ENCODE results near the gene FCN3.

Gene FCN3

DNA sequence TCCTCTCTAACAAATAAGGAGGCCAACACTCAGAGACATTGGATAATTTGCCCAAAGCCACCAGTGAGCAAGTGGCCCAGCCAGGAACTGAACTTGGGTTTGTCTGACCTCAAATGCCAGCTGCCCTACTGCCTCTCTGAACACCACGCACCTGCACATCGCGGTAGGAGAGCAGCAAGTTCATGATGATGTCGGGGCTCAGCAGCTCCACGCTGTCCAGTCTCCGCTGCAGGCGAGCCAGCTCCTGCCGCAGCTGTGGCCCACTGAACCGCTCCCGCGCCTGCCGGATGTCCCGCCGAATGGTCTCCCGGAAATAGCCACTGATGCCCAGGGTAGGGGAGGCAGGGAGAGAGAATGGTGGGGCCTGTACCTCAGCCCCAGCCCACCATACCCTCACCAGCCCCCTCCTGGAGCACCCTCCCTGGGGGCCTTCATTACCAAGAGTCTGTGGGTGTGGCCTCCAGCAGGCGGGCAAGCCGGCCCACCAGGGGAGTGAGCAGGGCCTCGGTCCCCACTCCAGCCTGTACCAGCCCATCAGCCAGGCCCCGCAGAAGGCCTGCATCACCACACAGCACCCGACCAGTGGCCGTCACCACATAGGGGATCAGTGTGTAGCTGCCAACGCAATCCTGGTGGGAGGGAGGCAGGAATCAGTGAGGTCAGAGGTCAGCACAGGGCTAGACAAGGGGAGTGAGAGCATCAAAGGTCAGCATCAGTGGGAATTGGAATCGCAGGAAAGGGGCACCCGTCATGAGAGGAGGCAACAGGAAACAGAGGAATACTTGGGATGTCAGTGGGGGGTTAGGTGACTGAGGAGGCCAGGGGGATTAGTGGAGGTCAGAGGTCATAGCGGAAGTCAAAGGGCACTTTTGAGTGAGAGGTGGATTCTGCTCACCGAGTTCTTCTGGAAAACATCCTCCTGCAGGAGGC lies 10.6 kb downstream of the FCN3 start:
- peak in 1 of 10 donors; percentile 57 for DNase-seq
- intact Hi-C loops (cut with DNase I) = loop anchor here (1.0 kb wide), 1 partner anchor 26 kb away; no protein-coding TSS in a partner anchor

- no peak for DNase-seq
- intact Hi-C loops (cut with DNase I) = no loop called here
Measured at GRCh38 chr1:27361553-27361952, 13.1 kb downstream of the FCN3 start.

DNA sequence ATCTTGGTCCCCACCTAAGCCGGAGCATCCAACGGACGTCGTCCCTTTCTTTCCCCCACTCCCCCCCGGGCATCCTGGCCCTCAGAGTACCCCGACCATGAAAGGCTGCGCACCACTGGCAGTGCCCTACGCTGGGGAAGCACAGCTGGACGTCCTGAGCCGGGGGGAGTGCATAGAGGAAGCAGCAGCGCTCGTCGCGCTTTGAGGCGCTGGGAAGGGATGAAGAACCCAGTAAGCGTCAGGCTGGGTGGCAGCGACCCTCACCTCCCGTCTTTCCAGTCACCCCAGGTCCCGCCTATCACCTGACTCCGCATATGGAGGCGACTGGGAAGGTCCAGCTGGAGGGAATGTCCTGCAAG lies 13.6 kb downstream of the FCN3 start:
- no peak for DNase-seq
- intact Hi-C loops (cut with DNase I) = no loop called here

DNA sequence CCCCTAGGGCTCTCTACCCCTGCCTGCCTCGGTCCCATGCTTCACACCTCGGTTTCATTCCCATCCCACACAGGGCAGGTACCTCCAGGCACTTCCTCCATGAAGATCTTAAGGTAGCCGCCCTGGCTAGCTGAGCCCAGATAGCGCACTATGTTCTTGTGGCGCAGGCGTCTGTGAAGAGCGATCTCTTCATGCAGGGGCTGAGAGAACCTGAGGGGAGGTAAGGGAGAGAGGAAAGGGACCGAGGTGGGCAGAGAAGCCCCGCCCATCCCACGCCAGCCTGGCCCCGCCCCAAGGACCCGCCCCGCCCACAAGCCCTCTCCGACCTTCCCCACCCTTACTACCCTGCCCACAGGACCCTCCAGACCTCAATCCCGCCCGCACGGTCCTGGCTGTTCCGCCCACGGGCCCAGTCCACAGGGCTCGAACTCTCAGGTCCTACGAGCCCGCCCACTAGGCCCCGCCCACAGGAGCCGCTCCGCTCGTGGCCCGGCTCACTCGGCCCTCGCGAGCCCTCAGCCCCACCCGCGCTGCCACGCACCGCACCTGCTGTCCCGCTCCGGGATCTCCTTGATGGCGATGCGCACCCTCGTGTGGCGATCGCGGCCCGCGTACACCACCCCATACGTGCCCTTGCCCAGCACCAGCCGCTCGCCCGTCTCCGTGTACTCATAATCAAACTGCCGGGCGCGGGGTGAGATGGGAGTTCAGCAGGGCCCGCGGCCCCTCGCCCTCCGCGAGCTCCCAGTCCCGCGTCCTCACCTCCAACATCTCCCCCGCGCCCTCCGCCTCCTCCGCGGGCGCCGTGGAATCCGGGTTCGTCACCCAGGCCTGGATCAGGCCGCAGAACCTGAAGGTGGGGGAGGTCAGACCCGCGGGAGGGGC lies 14.2 kb downstream of the FCN3 start:
- DNase-seq = peak in 1 of 10 donors; percentile 60
- intact Hi-C loops (cut with DNase I) = no loop called here

DNA sequence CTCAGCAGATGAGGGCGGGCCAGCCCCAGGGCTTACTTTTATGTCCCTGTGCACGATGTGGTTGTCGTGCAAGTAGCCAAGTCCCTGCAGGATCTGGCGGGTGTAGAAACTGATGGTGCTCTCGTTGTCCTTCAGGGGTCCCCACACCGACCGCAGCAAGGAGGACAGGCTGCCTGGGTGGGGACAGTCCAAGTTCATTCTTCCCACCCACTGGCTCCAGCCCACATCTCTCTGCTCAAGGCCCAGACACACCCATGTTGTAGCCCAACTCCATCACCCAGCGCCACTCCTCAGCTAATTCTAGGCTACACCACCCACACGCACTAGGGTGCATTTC lies 14.8 kb downstream of the FCN3 start:
- no peak for DNase-seq

GRCh38 chr1:27358928-27359313 lies 15.7 kb downstream of the FCN3 start:
- intact Hi-C loops (cut with DNase I) = no loop called here
- no peak for DNase-seq

More for the DNA sequence above, 14.8 kb downstream of the FCN3 start:
- intact Hi-C loops (cut with DNase I) = no loop called here

- intact Hi-C loops (cut with DNase I) = no loop called here
Measured at GRCh38 chr1:27358038-27358927, 16.3 kb downstream of the FCN3 start.

DNA sequence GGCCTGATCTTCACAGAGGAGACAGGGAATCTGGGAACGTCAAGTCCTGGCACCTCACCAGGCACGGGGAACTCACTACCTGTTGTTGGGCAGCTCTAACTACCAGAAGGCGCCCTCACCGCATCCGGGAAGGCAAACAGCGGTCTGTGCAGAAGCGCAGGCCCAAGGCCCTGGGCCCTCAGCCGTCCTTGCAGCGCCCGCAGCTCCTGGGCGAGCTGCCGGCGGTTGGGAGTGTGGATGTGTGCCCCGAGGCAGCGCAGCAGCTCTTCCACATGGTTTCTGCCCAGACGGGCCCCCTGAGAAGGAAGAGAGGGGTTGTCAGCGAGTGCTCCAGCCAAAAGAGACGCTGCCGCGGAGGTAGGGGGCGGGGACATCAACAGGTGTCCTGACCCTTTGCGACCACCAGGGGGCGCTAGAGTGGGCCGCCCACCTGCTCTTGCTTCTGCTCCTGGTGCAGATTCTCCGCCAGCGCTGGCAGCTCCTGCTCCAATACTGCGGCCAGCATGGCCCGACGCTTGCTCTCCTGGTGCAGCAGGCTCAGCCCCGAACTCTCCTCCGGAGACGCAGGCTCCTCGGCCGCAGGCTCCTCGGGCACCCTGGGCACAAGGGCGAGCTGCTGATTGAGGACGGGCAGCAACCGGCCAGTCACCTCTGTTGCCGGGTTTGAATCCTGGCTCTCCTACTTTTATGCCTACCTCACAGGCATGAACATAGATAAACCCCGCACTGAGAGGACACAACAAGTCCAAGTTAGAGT lies 17.2 kb downstream of the FCN3 start:
- DNase-seq = peak in 8 of 10 donors; percentile 46 to 95 (median 64)
- intact Hi-C loops (cut with DNase I) = no loop called here

More at GRCh38 chr1:27358038-27358927, 16.3 kb downstream of the FCN3 start:
- peak in 1 of 10 donors; percentile 76 for DNase-seq

DNA sequence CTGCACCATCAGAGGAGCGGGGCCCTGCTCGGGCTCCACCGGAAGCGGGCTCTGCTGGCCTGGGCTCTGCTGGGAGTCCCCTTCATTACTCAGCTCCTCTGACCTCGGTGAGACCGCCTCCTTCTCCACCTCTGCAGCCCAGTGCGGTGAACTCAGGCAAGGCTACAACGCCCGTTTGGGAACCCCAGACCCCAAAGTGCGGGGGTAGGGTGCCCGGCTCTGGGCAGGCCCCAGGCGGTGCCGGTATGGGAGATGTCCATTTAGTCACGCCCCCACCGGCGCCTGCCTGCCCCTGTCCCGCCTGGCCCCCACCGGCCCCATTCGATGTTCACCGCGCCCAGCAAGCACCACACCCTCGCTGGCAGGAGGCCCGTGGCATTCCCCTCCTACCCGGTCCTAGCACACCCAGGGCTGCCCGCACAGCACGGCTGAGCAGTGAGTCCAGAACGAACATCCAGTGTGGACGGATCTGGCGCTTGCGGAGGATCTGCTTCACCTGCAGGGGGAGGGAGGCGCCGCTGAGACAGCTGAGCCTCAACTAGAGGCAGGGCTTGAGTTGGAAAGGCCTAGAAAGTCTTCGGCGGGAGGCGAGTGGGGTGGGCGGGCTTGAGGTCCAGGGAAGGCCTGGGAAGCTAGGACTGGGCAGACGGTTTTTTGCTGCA lies 17.9 kb downstream of the FCN3 start:
- no peak for DNase-seq
- intact Hi-C loops (cut with DNase I) = no loop called here

DNA sequence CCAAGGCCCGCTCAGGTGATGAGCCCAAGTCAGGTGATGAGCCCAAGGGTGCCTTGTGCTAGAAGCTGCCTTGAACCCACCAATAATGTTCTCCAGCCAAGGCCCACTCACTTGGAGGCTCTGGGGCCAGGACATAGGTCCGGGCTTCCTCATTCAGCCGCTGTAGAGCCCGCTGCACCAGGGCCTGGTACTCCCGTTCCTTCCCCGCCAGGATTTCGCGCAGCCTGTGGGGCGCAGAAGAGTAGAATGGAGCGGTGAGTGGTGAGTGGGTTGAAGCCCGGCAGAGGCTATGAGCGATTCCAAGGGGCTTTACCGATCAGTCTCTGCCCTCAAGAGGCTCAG lies 18.4 kb downstream of the FCN3 start:
- intact Hi-C loops (cut with DNase I) = no loop called here

DNA sequence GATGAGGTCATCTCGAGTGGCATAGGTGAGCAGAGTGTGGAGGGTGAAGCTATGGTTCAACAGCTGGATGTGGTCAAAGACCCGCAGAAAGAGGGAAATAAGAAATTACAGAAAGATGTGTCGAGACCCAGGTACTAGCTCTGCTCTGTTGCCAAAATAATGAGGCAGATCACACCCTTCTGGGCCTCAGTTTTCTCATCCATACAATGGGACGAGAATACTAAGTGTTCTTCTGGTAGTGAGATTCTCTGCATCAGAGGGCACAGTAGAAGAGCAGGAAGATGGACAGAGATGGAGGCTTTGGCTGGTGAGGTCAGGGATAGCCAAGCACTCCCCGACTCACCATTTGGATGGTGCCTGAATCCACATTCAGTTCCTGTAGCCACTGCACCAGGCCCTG lies 18.9 kb downstream of the FCN3 start:
- DNase-seq = no peak
- intact Hi-C loops (cut with DNase I) = no loop called here

More for the DNA sequence above, 18.4 kb downstream of the FCN3 start:
- DNase-seq = no peak

DNA sequence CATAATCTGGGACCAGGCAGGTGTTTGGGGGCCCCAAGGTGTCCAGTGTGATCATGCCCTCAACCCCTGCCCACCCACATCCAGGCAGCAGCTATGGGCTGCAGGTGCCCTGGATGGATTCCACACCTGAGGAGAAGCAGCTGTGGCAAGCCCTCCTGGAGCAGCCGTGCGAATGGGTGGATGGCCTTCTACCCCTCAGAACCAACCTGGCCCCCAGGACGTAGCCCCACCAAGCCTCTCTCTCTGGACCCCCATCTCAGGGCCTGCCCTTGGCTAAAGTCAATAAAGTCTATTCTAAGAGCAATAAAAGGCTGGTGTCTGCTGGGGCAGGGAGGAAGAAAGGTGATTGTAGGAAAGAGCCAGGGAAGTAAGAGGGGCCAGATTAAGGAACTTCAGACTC lies 21.0 kb downstream of the FCN3 start:
- intact Hi-C loops (cut with DNase I) = no loop called here
- no peak for DNase-seq

- no peak for DNase-seq
Measured at GRCh38 chr1:27353166-27353565, 21.5 kb downstream of the FCN3 start.

DNA sequence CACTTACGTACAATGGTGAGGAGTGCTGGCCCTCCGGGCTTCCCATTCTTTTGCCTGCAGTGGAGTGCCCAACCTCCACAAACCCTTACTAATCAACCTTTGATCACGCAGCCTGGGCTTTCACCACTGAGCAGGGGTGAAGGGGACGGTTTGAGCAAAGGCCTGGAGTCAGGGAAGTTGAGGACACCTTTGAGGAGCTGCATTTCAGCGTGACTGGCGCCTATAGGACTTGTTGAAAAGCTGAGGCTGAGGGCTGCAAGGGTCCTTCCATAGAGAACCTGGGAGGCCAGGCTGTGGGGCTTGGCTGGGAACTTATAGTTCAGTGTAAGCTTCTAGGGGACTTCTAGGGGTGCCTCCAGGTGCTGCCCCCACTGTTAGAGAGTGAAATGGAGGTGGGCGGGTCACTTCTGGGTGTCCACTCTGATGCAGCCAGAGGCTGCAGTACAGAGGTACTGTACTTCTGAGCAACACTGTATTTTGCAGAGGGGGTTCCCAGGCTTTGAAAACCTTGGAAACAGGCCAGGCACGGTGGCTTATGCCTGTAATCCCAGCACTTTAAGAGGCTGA lies 23.0 kb downstream of the FCN3 start:
- DNase-seq = no peak
- intact Hi-C loops (cut with DNase I) = no loop called here

More at GRCh38 chr1:27353166-27353565, 21.5 kb downstream of the FCN3 start:
- intact Hi-C loops (cut with DNase I) = no loop called here

DNA sequence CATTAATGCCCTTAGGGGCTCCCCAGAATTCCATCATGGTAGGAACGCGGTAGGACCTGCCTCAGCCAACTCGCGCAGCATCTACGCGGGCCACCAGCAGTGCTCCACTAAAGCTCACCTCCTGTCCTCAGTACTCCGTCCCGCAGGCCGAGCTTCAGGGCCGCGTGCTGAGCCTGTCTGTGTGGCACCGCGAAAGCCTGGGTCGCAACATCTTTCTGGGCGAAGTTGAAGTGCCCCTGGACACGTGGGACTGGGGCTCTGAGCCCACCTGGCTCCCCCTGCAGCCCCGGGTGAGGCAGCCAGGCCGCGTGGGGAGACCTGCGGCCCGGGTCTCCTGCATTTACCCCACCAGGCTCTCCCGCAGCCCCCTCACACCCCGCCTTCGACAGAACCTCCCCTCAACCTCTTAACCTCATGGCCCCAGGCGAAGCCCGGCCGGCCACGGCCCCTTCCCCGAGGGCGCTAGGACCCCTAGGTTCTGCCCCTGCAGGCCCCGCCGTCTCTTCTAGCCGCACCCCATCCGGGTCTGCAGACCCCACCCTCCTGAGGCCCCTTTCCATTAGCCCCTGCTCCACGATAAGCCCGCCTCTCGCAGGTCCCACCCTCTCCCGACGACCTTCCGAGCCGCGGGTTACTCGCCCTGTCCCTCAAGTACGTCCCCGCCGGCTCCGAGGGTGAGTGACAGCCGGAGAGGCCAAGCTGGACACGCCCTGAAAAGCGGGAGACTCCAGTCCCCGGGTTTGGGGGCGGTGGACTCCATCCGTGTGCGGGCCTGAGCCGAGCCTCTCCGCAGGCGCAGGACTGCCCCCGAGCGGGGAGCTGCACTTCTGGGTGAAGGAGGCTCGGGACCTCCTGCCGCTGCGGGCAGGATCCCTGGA lies 23.7 kb downstream of the FCN3 start:
- no peak for DNase-seq
- intact Hi-C loops (cut with DNase I) = no loop called here

DNA sequence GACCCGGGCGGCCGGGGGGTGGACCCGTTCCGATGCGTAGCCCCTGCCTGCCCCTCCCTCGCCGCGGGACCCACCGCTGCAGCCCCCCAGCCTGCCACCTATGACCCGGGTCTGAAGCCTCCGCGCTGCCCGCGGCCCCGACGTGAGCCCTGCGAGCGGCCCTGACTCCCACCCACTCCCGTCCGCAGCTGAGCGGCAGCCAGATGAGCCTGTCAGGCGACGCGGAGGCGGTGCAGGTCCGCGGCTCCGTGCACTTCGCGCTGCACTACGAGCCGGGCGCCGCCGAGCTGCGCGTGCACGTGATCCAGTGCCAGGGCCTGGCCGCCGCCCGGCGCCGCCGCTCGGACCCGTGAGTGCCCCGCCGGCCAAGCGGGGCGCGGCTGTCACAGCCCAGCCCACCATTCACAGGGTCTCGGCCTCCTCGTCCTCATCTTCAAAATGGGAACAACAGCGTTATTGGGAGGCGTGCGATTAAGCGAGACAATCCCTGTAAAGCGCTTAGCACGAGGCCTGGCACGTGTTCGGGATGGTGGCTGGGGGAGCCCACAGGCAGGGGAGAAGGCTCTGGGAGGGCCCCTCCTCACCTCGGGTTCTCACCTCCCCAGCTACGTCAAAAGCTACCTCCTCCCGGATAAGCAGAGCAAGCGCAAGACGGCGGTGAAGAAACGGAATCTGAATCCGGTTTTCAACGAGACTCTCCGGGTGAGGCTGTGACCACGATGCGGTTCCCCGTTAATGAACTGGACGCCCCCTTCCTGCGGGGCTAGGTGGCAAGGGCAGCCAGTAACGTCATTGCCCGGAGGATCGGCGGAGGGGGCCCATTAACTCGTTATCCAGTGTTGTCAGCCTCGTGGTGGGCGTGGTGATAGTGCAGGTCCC lies 24.6 kb downstream of the FCN3 start:
- DNase-seq = peak in 6 of 10 donors; percentile 31 to 92 (median 70)
- intact Hi-C loops (cut with DNase I) = no loop called here
